ENCODE measurements around the gene ANKRD30A. TPM values are rescaled to one million over a fixed set of nuclear protein-coding genes. Genes with fewer than 3 reads are reported as not detected.
"Not testable (repeated sequence)": the region's sequence is repeated elsewhere in the genome, so short reads cannot be mapped to it uniquely, and the experiment has no call there.

ANKRD30A gene
- total and polyA plus RNA-seq, 3 donors from 2014 or later, result 1.2 to 32.1 (median 11.9) TPM

DNA sequence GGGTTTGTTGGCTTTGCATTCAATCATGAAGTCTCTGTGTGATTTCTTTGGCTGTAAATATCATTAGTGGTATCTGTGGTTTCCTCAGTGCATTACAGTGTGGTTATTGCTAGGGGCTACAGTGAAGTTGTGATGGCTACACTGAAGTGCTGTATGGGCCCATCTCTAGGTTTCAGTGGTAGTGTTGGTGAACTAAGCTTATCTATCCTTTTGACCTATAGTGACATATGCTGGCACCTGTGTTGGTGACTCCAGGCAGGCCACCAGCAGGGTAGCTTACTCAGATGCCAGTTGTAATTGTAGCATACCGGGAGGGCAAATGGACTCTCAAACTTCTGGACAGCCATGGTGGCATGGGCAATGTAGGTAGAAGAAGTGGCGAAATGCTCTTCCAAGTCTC lies 219.0 kb downstream of the ANKRD30A start:
- TF ChIP-seq, protein P1, sequence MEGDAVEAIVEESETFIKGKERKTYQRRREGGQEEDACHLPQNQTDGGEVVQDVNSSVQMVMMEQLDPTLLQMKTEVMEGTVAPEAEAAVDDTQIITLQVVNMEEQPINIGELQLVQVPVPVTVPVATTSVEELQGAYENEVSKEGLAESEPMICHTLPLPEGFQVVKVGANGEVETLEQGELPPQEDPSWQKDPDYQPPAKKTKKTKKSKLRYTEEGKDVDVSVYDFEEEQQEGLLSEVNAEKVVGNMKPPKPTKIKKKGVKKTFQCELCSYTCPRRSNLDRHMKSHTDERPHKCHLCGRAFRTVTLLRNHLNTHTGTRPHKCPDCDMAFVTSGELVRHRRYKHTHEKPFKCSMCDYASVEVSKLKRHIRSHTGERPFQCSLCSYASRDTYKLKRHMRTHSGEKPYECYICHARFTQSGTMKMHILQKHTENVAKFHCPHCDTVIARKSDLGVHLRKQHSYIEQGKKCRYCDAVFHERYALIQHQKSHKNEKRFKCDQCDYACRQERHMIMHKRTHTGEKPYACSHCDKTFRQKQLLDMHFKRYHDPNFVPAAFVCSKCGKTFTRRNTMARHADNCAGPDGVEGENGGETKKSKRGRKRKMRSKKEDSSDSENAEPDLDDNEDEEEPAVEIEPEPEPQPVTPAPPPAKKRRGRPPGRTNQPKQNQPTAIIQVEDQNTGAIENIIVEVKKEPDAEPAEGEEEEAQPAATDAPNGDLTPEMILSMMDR (IDR thresholded peaks at IDR 0.05), result no peak
- no peaks in the 10 kb centered on the region for H3K27me3 ChIP-seq
- no peaks in the 10 kb centered on the region for H3K36me3 ChIP-seq (ENCODE audit: low read depth, missing control alignments)
- no peak for DNase-seq
- intact Hi-C loops (cut with DNase I; ENCODE audit: low total_unique reads), result no loop called here
- H3K4me1 ChIP-seq, result no peaks in the 10 kb centered on the region
- no peak overlapping the region for H3K4me3 ChIP-seq
- 77 to 80% methylated on average over 2 of the region's 2 CpGs for WGBS, 2 donors
- H3K9me3 ChIP-seq, result no peaks in the 10 kb centered on the region
- no peak overlapping the region for H3K27ac ChIP-seq

DNA sequence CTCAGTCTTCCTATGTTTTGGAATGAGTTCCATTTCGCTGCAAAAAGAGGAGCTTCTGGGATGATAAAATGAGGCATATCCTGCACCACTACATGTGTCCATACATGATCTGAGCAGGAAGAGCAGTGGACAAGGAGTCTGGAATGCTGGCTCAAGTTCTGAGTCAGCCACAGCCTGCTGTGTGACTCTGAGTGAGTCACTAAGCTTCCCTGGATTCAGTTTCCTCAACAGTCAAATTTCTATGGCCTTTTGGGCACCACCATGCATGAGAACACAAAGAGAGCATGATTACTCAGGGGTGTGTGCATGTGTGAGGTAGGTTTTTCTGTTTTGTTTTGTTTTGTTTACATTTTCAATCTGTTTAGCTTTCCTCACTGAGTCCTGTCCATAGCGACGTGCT lies 254.6 kb downstream of the ANKRD30A start:
- Histone ChIP-seq H3K27ac (no peak overlapping the region), H3K9me3 (no peaks in the 10 kb centered on the region), H3K27me3 (no peaks in the 10 kb centered on the region), H3K36me3 (ENCODE audit: low read depth, missing control alignments) (no peaks in the 10 kb centered on the region), H3K4me1 (no peaks in the 10 kb centered on the region), H3K4me3 (no peak overlapping the region)
- 80% methylated on average over 3 of the region's 3 CpGs for WGBS, 2 donors
- no peak for TF ChIP-seq POLR2A (IDR thresholded peaks at IDR 0.05)
- TF ChIP-seq, protein P1 (IDR thresholded peaks at IDR 0.05), result no peak
- no peak for DNase-seq
- intact Hi-C loops (cut with DNase I; ENCODE audit: low total_unique reads), result no loop called here

DNA sequence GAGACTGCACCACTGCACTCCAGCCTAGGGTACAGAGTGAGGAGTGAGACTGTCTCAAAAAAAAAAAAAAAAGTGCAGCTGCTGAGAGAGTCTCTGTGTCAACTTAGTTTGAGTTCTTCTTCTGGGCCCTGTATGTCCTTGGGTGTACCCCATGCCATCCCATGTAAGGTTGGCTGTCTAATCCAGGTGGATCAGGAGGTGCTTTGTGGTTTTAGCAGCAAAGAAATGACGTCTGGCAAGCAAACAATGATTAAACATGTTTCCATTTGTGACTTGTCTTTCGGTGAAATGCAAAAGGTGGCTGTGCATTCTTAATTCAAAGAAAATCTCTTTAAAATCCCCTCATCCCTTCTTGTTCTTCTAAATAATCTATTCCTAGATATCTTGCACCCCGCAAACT lies 255.9 kb downstream of the ANKRD30A start:
- DNase-seq, result no peak
- Histone ChIP-seq H3K36me3 (ENCODE audit: low read depth, missing control alignments) (no peaks in the 10 kb centered on the region), H3K27ac (no peak overlapping the region), H3K4me3 (no peak overlapping the region), H3K9me3 (no peaks in the 10 kb centered on the region), H3K4me1 (no peaks in the 10 kb centered on the region), H3K27me3 (no peaks in the 10 kb centered on the region)
- intact Hi-C loops (cut with DNase I; ENCODE audit: low total_unique reads), result no loop called here
- TF ChIP-seq, protein P1 (IDR thresholded peaks at IDR 0.05), result no peak
- no peak for TF ChIP-seq POLR2A (IDR thresholded peaks at IDR 0.05)
- 78 to 82% methylated on average over 3 of the region's 3 CpGs for WGBS, 2 donors

DNA sequence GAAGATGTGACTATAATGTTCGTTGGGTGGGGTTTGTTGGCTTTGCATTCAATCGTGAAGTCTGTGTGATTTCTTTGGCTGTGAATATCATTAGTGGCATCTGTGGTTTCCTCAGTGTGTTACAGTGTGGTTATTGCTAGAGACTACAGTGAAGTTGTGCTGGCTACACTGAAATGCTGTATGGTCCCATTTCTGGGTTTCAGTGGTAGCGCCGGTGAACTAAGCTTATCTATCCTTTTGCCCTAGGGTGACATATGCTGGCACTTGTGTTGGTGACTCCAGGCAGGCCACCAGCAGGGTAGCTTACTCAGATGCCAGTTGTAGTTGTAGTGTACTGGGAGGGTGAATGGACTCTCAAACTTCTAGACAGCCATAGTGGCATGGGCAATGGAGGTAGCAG lies 259.5 kb downstream of the ANKRD30A start:
- H3K27me3 ChIP-seq, result no peaks in the 10 kb centered on the region
- H3K9me3 ChIP-seq, result no peaks in the 10 kb centered on the region
- DNase-seq, result no peak
- 82 to 89% methylated on average over 4 of the region's 4 CpGs for WGBS, 2 donors
- H3K4me3 ChIP-seq, result no peak overlapping the region
- H3K4me1 ChIP-seq, result no peaks in the 10 kb centered on the region
- TF ChIP-seq, protein P1 (IDR thresholded peaks at IDR 0.05), result no peak
- no peak for TF ChIP-seq POLR2A (IDR thresholded peaks at IDR 0.05)
- no peaks in the 10 kb centered on the region for H3K36me3 ChIP-seq (ENCODE audit: low read depth, missing control alignments)
- no peak overlapping the region for H3K27ac ChIP-seq
- intact Hi-C loops (cut with DNase I; ENCODE audit: low total_unique reads), result no loop called here

DNA sequence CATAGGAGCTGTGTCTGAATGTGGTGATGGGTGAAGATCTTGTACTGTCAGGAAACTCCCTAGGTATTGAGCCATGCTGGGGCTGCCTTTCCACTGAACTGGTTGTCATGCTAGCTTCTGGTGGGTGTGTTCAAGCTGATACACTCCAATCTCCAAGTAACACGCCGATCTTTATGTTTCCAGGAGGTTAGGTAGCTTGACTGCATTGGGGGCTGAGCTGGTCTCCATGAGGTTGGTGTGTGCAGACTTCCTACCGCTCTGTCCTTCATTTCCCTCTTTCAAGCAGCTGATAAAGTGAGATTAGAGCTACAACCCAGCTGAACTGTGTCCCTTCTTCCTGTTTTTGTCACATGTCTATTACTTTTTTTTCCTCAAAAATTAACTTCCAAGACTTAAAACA lies 265.5 kb downstream of the ANKRD30A start:
- Histone ChIP-seq H3K27ac (no peak overlapping the region), H3K4me3 (no peak overlapping the region), H3K36me3 (ENCODE audit: low read depth, missing control alignments) (no peaks in the 10 kb centered on the region), H3K4me1 (no peaks in the 10 kb centered on the region), H3K9me3 (no peaks in the 10 kb centered on the region), H3K27me3 (no peaks in the 10 kb centered on the region)
- TF ChIP-seq POLR2A (IDR thresholded peaks at IDR 0.05), result no peak
- TF ChIP-seq, protein P1 (IDR thresholded peaks at IDR 0.05), result no peak
- intact Hi-C loops (cut with DNase I; ENCODE audit: low total_unique reads), result no loop called here
- 81 to 83% methylated on average over 3 of the region's 3 CpGs for WGBS, 2 donors
- no peak for DNase-seq

DNA sequence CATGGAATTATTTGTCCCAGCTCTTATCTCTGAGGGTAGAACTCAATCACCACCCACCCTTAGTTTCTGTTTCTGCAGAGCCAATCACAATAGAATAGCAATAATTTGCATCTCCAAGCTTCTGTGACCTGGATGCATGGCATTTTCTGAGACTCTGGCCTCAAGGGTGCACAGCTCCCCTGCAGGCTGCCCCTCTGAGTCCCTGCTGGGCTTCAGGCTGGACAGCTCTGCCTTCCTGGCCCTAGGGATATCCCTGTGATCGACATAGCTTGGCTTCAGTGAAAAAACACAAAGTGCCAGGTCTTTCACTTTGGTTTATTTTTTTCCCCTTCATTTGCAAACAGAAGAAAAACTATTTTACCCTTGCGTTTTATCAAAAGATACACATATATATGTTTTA lies 275.4 kb downstream of the ANKRD30A start:
- H3K36me3 ChIP-seq (ENCODE audit: low read depth, missing control alignments); H3K27ac ChIP-seq; H3K4me1 ChIP-seq; H3K9me3 ChIP-seq; H3K27me3 ChIP-seq; intact Hi-C loops (cut with DNase I; ENCODE audit: low total_unique reads); H3K4me3 ChIP-seq; DNase-seq: not testable (repeated sequence)
- WGBS, 2 donors, result 61 to 81% methylated on average over 2 of the region's 2 CpGs

Data from testis (tissue), 3 donors.